Adipocyte (in vitro differentiated cells): ENCODE results near the gene SUDS3.
"Not testable (repeated sequence)": the region's sequence is repeated elsewhere in the genome, so short reads cannot be mapped to it uniquely, and the experiment has no call there.

Experiments used
- DNase-seq: peaks from one replicate; pipeline ENCODE4 v3.0.0-alpha.2; 2015; ENCODE audit warnings: low read depth
- H3K27me3 ChIP-seq: replicated peaks from 2 replicates; pipeline ENCODE4 v1.7.0; 2013; ENCODE audit warnings: mild to moderate bottlenecking, low read length, moderate library complexity; ENCODE audit not compliant: control insufficient read depth, insufficient read depth
- H3K36me3 ChIP-seq: 2 replicates; pipeline ENCODE4 v1.7.0; 2013; ENCODE audit warnings: low read length, mild to moderate bottlenecking, moderate library complexity; ENCODE audit not compliant: control insufficient read depth, insufficient read depth, severe bottlenecking
- H3K4me1 ChIP-seq: 2 replicates; pipeline ENCODE4 v1.7.0; 2013; ENCODE audit warnings: mild to moderate bottlenecking, low read length, moderate library complexity; ENCODE audit not compliant: control insufficient read depth, insufficient read depth
- H3K4me3 ChIP-seq: 2 replicates; pipeline ENCODE4 v1.7.0; 2013; ENCODE audit warnings: mild to moderate bottlenecking, low read length, moderate library complexity
- H3K9ac ChIP-seq: 2 replicates; pipeline ENCODE4 v1.7.0; 2013; ENCODE audit warnings: mild to moderate bottlenecking, low read length, moderate library complexity
- H3K9me3 ChIP-seq: 2 replicates; pipeline ENCODE4 v1.7.0; 2013; ENCODE audit warnings: mild to moderate bottlenecking, low read length, moderate library complexity; ENCODE audit not compliant: control insufficient read depth

The SUDS3 gene

GRCh38 chr12:118402251-118402650 is 25.9 kb downstream of the SUDS3 start:
- H3K36me3 ChIP-seq = peaks cover 59% of the 10 kb centered on the region

DNA sequence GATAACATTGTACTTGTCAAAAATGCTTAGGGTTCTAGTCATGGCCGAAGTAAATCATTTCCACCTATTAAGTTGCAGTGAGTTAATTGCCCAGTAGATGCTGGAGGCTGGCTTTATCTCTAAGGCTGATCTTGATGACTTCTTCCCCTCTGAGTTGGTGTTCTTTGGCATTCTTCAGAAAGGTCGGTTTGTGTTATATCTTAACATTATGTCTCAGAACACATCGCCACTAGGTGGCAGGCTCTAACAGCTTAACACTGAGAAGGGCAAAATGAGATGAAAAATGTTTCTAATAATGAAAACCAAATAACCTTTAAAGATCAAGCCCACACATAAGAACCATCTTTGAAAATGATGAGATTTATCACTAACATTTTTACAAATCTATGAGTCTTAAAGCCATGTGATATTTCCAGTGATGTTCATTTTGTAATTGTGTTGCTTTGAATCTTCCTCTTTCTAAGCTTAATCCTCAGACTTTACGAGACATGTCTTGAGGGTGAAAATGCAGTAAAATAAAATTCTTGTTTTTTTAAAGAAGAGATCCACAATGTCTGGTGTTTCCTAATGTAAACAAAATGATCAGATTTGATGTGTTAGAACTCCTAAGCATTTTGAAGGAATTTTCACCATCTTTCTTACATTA is 28.6 kb downstream of the SUDS3 start:
- Histone ChIP-seq H3K4me3 (no peak overlapping the region), H3K4me1 (peaks cover 10% of the 10 kb centered on the region), H3K27me3 (no peaks in the 10 kb centered on the region), H3K36me3 (peaks cover 63% of the 10 kb centered on the region), H3K9me3 (no peaks in the 10 kb centered on the region), H3K9ac (no peak overlapping the region)
- DNase-seq = peak; percentile 88

More at GRCh38 chr12:118402251-118402650, 25.9 kb downstream of the SUDS3 start:
- H3K4me1 ChIP-seq = peaks cover 19% of the 10 kb centered on the region
- DNase-seq = peak; percentile 66
- no peaks in the 10 kb centered on the region for H3K27me3 ChIP-seq
- H3K9ac ChIP-seq = peak overlapping the region; percentile 54
- no peak overlapping the region for H3K4me3 ChIP-seq
- H3K9me3 ChIP-seq = no peaks in the 10 kb centered on the region

DNA sequence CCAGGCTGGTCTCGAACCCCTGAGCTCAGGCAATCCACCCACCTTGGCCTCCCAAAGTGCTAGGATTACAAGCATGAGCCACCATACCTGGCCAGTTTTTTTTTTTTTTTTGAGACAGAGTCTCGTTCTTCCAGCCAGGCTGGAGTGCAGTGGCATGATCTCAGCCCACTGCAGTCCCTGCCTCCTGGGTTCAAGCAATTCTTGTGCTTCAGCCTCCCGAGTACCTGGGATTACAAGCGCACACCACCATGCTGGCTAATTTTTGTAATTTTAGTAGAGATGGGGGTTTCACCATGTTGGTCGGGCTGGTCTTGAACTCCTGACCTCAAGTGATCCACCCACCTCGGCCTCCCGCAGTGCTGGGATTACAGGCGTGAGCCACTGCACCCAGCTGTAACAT is 31.9 kb downstream of the SUDS3 start:
- H3K4me1 ChIP-seq, H3K9me3 ChIP-seq, H3K4me3 ChIP-seq, H3K9ac ChIP-seq, DNase-seq, H3K27me3 ChIP-seq: not testable (repeated sequence)
- H3K36me3 ChIP-seq = peaks cover 64% of the 10 kb centered on the region

GRCh38 chr12:118409834-118410233 is 33.5 kb downstream of the SUDS3 start:
- DNase-seq = no peak
- Histone ChIP-seq H3K36me3 (peaks cover 67% of the 10 kb centered on the region), H3K4me1 (no peaks in the 10 kb centered on the region)

DNA sequence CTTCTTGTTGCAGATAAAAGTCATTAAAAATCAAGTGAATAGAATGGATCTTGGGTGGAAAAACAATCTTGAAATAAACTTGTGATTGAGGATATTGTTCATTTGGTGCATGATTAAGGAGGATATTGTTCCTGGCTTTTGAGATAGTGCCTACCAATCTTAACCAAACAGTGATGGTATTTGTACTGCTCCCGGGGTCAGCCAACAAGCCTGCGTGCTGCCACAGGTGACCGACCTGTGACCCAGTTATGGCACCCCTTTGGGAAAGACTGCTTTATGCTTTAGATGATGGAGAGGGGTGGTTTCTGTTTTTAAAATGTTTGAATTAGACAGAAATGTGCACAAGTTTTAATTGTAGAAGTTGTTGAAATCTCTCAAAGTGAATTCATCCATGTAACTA is 41.6 kb downstream of the SUDS3 start:
- no peak for DNase-seq
- H3K9ac ChIP-seq = no peak overlapping the region
- no peaks in the 10 kb centered on the region for H3K9me3 ChIP-seq
- H3K4me1 ChIP-seq = peaks cover 3% of the 10 kb centered on the region
- H3K4me3 ChIP-seq = no peak overlapping the region
- H3K27me3 ChIP-seq = no peaks in the 10 kb centered on the region
- H3K36me3 ChIP-seq = peaks cover 40% of the 10 kb centered on the region

More at GRCh38 chr12:118409834-118410233, 33.5 kb downstream of the SUDS3 start:
- Histone ChIP-seq H3K4me3 (no peak overlapping the region), H3K9me3 (no peaks in the 10 kb centered on the region), H3K9ac (no peak overlapping the region), H3K27me3 (no peaks in the 10 kb centered on the region)

DNA sequence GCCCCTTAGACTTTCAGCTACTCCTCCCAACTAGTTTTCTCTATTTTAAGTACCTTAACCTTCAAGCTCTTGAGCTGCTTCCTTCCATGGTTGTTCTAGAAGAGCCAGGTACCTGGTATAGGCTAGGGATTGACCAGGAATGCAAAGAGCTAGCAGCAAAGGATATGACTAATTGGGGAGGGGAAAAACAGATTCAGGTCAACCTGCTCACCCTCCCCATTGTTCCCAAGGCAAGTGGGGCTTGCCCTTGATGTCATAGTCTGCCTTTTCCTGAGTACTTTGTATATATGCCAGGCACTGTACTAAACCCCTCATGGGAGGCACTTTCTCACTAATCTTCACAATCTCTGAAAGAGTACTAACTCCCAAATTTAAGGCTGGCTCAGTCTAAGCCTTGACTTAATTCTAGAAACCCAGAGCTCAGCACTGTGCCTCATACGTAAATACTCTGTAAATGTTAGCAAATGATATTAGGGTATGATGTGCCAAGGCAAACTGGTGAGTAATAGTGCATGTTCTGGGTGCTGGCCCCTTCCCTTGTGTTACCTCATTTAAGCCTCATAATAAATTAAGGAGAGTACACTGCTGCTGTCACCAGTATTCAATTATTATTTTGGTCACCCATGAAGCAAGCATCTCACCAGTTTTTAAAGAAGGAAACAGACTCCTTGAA is 42.2 kb downstream of the SUDS3 start:
- Histone ChIP-seq H3K9me3 (no peaks in the 10 kb centered on the region), H3K9ac (no peak overlapping the region), H3K27me3 (no peaks in the 10 kb centered on the region), H3K4me3 (no peak overlapping the region), H3K36me3 (peaks cover 34% of the 10 kb centered on the region), H3K4me1 (peaks cover 3% of the 10 kb centered on the region)
- DNase-seq = no peak

DNA sequence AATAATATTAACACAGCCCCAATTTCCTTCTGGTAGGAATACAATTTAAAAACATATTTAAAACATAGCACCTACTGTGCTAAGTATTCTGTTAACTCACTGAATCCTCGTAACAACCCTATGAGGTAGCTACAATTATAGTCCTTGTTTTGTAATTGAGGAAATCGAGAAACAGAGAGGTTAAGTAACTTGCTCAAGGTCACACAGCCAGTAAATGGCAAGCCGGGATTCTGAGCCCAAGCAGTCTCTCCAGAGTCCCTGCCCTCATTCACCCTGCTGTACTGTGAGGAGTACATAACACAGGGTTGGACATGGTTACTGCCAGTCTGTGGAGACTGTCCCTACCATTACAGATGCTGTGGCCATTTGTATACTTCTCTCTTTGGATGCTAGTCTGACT is 44.3 kb downstream of the SUDS3 start:
- H3K4me1 ChIP-seq = peaks cover 3% of the 10 kb centered on the region
- no peaks in the 10 kb centered on the region for H3K9me3 ChIP-seq
- no peak overlapping the region for H3K4me3 ChIP-seq
- no peak overlapping the region for H3K9ac ChIP-seq
- no peaks in the 10 kb centered on the region for H3K27me3 ChIP-seq
- no peak for DNase-seq
- H3K36me3 ChIP-seq = peaks cover 13% of the 10 kb centered on the region

- DNase-seq = no peak
- Histone ChIP-seq H3K4me1 (no peaks in the 10 kb centered on the region), H3K9ac (no peak overlapping the region)
Observed at GRCh38 chr12:118424884-118425283, 48.5 kb downstream of the SUDS3 start.

GRCh38 chr12:118425364-118425763 is 49.0 kb downstream of the SUDS3 start:
- Histone ChIP-seq H3K9me3 (no peaks in the 10 kb centered on the region), H3K4me3 (no peak overlapping the region), H3K27me3 (no peaks in the 10 kb centered on the region), H3K36me3 (no peaks in the 10 kb centered on the region), H3K4me1 (no peaks in the 10 kb centered on the region), H3K9ac (no peak overlapping the region)
- DNase-seq = no peak

More at GRCh38 chr12:118424884-118425283, 48.5 kb downstream of the SUDS3 start:
- Histone ChIP-seq H3K36me3 (no peaks in the 10 kb centered on the region), H3K4me3 (no peak overlapping the region), H3K27me3 (no peaks in the 10 kb centered on the region), H3K9me3 (no peaks in the 10 kb centered on the region)

DNA sequence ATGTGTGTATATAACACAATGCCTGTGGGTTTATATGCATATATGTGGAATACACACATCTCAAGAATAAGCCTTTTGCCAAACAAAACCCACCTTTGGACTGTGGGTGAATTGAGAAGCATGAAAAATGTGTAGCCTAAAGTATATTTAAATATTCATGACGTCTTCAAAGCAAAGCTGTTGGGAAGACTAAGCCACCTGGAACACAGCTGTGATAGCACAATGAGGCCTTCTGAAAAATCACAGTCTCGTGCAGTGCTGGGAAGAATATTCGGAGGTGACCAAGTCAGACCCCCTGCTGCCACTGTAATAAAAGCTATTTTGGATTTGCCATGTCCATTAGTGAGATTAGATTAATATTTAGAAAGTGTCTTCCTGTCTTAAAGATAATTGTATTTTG is 51.5 kb downstream of the SUDS3 start:
- Histone ChIP-seq H3K4me3 (no peak overlapping the region), H3K9me3 (no peaks in the 10 kb centered on the region), H3K4me1 (no peaks in the 10 kb centered on the region), H3K36me3 (no peaks in the 10 kb centered on the region), H3K27me3 (no peaks in the 10 kb centered on the region), H3K9ac (no peak overlapping the region)
- no peak for DNase-seq

DNA sequence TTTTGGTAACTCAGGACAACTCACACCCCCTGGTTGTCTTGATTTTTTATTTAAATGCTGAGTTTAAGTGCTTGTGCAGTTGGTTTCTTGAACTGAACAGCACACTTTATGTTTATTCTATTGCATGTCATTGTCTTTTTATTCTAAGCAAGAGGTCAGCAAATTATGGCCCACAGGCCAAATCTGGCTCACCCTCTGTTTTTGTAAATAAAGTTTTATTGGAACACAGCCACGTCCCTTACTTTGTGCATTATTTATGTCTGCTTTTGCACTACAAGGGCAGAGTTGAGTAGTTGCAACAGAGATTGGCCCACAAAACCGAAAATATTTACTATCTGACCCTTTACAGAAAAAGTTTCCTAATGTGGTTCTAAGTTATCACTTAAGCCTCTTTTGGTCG is 52.3 kb downstream of the SUDS3 start:
- Histone ChIP-seq H3K9me3 (no peaks in the 10 kb centered on the region), H3K9ac (no peak overlapping the region), H3K27me3 (no peaks in the 10 kb centered on the region), H3K36me3 (no peaks in the 10 kb centered on the region), H3K4me1 (no peaks in the 10 kb centered on the region), H3K4me3 (no peak overlapping the region)
- DNase-seq = no peak
